HepG2 (cell line): ENCODE results near the gene BLVRA. TPM values are rescaled to one million over a fixed set of nuclear protein-coding genes. Genes with fewer than 3 reads are reported as not detected.
A peak's percentile ranks its signal among the peaks of the same experiment; 100 is the strongest.

Experiments
- BATF2 ChIP-seq: sonication (generic); formaldehyde crosslinking; IDR thresholded peaks from 2 replicates; pipeline ENCODE4 v1.8.0; 2022; ENCODE audit warnings: mild to moderate bottlenecking, missing genetic modification reagents, moderate library complexity
- CCAR2 ChIP-seq: fragments of 200-400 bp; formaldehyde crosslinking; optimal IDR thresholded peaks from 2 replicates; pipeline ENCODE3; 2018; ENCODE audit warnings: low read depth, mild to moderate bottlenecking, low read length, moderate library complexity
- EP300 ChIP-seq, 3 experiments: sonication (generic) in 1 of 3; formaldehyde crosslinking in 1 of 3; IDR thresholded peaks; 2 replicates each; pipeline versions ENCODE4 v1.5.1 to v1.6.1; 2011 to 2020; ENCODE audit warnings: low read depth in 2 of 3, low read length in 2 of 3, borderline replicate concordance in 1 of 3, improper control_type of control experiment in 1 of 3, mild to moderate bottlenecking in 1 of 3, missing genetic modification reagents in 1 of 3, moderate library complexity in 1 of 3
- MATR3 ChIP-seq: sonication (generic); formaldehyde crosslinking; IDR thresholded peaks from 2 replicates; pipeline ENCODE4 v1.4.0; 2020; ENCODE audit warnings: missing genetic modification reagents
- MLLT10 ChIP-seq: sonication (generic); formaldehyde crosslinking; IDR thresholded peaks from 2 replicates; pipeline ENCODE4 v1.4.0; 2020; ENCODE audit warnings: missing genetic modification reagents
- RNF219 ChIP-seq: sonication (generic); formaldehyde crosslinking; IDR thresholded peaks from 2 replicates; pipeline ENCODE4 v1.5.0; 2020; ENCODE audit warnings: mild to moderate bottlenecking, missing genetic modification reagents
- SATB2 ChIP-seq: sonication (generic); formaldehyde crosslinking; IDR thresholded peaks from 2 replicates; pipeline ENCODE4 v1.5.0; 2020; ENCODE audit warnings: missing genetic modification reagents
- SKI ChIP-seq: fragments of 450-650 bp; IDR thresholded peaks from one replicate; pipeline ENCODE4 v1.6.1; 2018; ENCODE audit warnings: mild to moderate bottlenecking; ENCODE audit not compliant: partially characterized antibody
- SMARCE1 ChIP-seq: fragments of 450-650 bp; IDR thresholded peaks from 2 replicates; pipeline ENCODE4 v1.6.1; 2017; ENCODE audit warnings: borderline replicate concordance
- SMYD3 ChIP-seq: sonication (generic); formaldehyde crosslinking; IDR thresholded peaks from 2 replicates; pipeline ENCODE4 v1.8.1; 2023; ENCODE audit warnings: mild to moderate bottlenecking, missing genetic modification reagents
- SOX13 ChIP-seq, 3 experiments: fragments of 450-650 bp in 1 of 3; sonication (generic) in 1 of 3; formaldehyde crosslinking in 1 of 3; IDR thresholded peaks in 2 of 3; conservative IDR thresholded peaks in 1 of 3; 2 replicates each; pipeline versions ENCODE4 v1.5.0 to v1.6.1; 2016 to 2020; ENCODE audit warnings: antibody characterized with exemption in 1 of 3, mild to moderate bottlenecking in 1 of 3, missing compliant biosample characterization in 1 of 3, missing genetic modification reagents in 1 of 3, moderate library complexity in 1 of 3
- YY1 ChIP-seq: IDR thresholded peaks from 2 replicates; pipeline ENCODE4 v1.6.1; 2011; ENCODE audit warnings: low read length, low read depth, moderate library complexity, mild to moderate bottlenecking; ENCODE audit not compliant: insufficient read depth, insufficient replicate concordance
- ZBTB25 ChIP-seq: IDR thresholded peaks from 2 replicates; pipeline ENCODE4 v1.6.1; 2018; ENCODE audit warnings: missing genetic modification reagents
- ZFP82 ChIP-seq: sonication (generic); formaldehyde crosslinking; IDR thresholded peaks from 2 replicates; pipeline ENCODE4 v1.5.1; 2020; ENCODE audit warnings: mild to moderate bottlenecking, missing genetic modification reagents, borderline replicate concordance
- ZMAT3 ChIP-seq: sonication (generic); formaldehyde crosslinking; conservative IDR thresholded peaks from 2 replicates; pipeline ENCODE4 v1.7.0; 2021; ENCODE audit warnings: missing genetic modification reagents
- ZNF34 ChIP-seq: sonication (generic); formaldehyde crosslinking; IDR thresholded peaks from 2 replicates; pipeline ENCODE4 v1.4.0; 2020; ENCODE audit warnings: mild to moderate bottlenecking, missing genetic modification reagents, borderline replicate concordance
- ZNF564 ChIP-seq: sonication (generic); formaldehyde crosslinking; IDR thresholded peaks from 2 replicates; pipeline ENCODE4 v1.8.1; 2023; ENCODE audit warnings: mild to moderate bottlenecking, missing genetic modification reagents
- ZNF776 ChIP-seq: sonication (generic); formaldehyde crosslinking; IDR thresholded peaks from 2 replicates; pipeline ENCODE4 v1.4.0; 2020; ENCODE audit warnings: mild to moderate bottlenecking, missing genetic modification reagents
- ZNF781 ChIP-seq: sonication (generic); formaldehyde crosslinking; IDR thresholded peaks from 2 replicates; pipeline ENCODE4 v1.5.1; 2020; ENCODE audit warnings: borderline replicate concordance, mild to moderate bottlenecking, missing genetic modification reagents; ENCODE audit errors: not compliant biosample characterization
- polyA plus RNA-seq, 8 experiments: library from polyadenylated mRNA; depleted of rRNA in 3 of 8; stranded (reverse) in 7 of 8; unstranded in 1 of 8; fragments of >200 nt; fragmentation: Illumina TruSeq in 4 of 8; extraction: Trizol in 4 of 8; gene quantifications; 2 replicates each; pipeline versions ENCODE4 v1.2.1 to v1.2.3, GENCODE V29; 2011 to 2016; ENCODE audit warnings: low read depth in 4 of 8, missing spikeins in 1 of 8, mixed read lengths in 1 of 8; ENCODE audit not compliant: insufficient read depth in 1 of 8
- total RNA-seq, 5 experiments: library from RNA; depleted of rRNA; stranded (reverse); fragments of >200 nt; fragmentation: Illumina TruSeq; extraction: Trizol; gene quantifications; 2 replicates each; pipeline ENCODE4 v1.2.3, GENCODE V29; 2016; ENCODE audit warnings: low read depth in 1 of 5
- TF ChIP-seq, protein P1 (sequence below): sonication (generic); formaldehyde crosslinking; IDR thresholded peaks from 2 replicates; pipeline ENCODE4 v1.5.1; 2020; ENCODE audit warnings: missing genetic modification reagents, mild to moderate bottlenecking, borderline replicate concordance
- TF ChIP-seq, protein P2 (sequence below): sonication (generic); formaldehyde crosslinking; IDR thresholded peaks from 2 replicates; pipeline ENCODE4 v1.4.0; 2020; ENCODE audit warnings: missing genetic modification reagents, borderline replicate concordance

BLVRA gene
- total and polyA plus RNA-seq, 2 of the 13 experiments (the other 11 are each of a cell fraction or from before 2014, with no cell fraction given) = 39.2 to 64.2 TPM

DNA sequence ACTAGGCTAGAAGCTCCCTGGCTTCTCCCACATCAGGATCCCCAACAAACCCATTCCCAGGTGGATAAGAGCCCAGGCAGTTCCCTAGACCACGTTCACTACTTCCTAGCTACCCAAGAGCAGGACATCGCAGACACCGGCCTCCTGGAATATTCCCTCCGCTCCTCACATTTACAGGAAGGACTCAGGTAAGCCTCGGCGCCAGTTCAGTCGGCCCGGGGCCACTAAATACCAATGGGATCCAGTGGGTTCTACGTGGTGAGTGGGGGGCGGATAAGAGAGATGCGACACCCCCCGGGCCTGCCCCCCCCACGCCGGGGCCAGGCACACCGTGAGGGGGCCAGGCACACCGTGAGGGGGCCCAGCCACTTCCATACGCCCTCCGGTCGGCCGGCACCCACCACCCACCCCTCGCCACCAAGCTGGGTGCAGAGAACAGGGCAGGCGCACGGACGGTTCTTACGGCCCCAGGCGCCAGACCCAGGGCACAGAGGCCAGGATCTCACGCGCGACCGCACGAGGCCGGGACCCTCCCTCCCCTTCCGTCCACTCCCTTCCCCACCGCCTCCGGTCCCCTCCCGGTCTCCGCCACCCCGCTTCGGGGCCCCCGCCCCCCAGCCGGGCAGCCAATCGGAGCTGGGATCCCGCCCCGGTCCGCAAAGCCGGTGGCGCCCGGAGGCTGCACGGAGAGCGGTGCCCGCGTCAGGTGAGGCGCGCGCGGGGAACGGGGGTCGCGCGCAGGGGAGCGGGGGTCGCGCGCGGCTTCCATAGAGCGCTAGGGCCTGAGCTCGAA lies at the start of gene BLVRA (continued):
- TF ChIP-seq SOX13 (IDR thresholded peaks at IDR 0.05) = no peak
- no peak for TF ChIP-seq SOX13 (CRISPR knock-in tag; conservative IDR thresholded peaks at IDR 0.05 in 1 of 2, IDR thresholded peaks at IDR 0.05 in 1 of 2)
- TF ChIP-seq ZMAT3 (CRISPR knock-in tag) = peak; percentile 54
- TF ChIP-seq EP300 (IDR thresholded peaks at IDR 0.05; ENCODE audit: low read depth in 2 of 2, low read length in 2 of 2) = no peak
- no peak for TF ChIP-seq EP300 (CRISPR knock-in tag; IDR thresholded peaks at IDR 0.05; ENCODE audit: borderline replicate concordance)
- TF ChIP-seq, protein P1, sequence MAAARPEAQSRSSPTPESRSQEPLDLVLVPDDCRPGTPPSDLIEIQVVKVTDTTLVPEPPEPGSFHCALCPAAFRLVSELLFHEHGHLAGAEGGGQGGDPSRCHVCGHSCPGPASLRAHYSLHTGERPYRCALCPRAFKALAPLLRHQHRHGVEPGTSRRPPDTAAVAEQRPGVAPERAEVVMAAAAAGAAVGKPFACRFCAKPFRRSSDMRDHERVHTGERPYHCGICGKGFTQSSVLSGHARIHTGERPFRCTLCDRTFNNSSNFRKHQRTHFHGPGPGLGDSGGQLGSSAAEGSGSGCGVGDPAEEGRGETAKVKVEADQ (CRISPR knock-in tag) = no peak
- no peak for TF ChIP-seq RNF219 (CRISPR knock-in tag)
- no peak for TF ChIP-seq SMYD3 (CRISPR knock-in tag)
- TF ChIP-seq CCAR2 = no peak
- TF ChIP-seq MLLT10 (CRISPR knock-in tag) = no peak
- TF ChIP-seq MATR3 (CRISPR knock-in tag) = no peak
- TF ChIP-seq ZNF34 (CRISPR knock-in tag) = no peak
- no peak for TF ChIP-seq BATF2 (CRISPR knock-in tag)
- TF ChIP-seq ZBTB25 (CRISPR knock-in tag) = peak; percentile 17; the same call in 1 of the 2 replicates
- no peak for TF ChIP-seq ZNF564 (CRISPR knock-in tag)
- no peak for TF ChIP-seq ZNF781 (CRISPR knock-in tag)
- TF ChIP-seq SKI = no peak
- TF ChIP-seq SATB2 = no peak
- peak; percentile 55; the same call in 1 of the 2 replicates for TF ChIP-seq ZFP82
- TF ChIP-seq, protein P2, sequence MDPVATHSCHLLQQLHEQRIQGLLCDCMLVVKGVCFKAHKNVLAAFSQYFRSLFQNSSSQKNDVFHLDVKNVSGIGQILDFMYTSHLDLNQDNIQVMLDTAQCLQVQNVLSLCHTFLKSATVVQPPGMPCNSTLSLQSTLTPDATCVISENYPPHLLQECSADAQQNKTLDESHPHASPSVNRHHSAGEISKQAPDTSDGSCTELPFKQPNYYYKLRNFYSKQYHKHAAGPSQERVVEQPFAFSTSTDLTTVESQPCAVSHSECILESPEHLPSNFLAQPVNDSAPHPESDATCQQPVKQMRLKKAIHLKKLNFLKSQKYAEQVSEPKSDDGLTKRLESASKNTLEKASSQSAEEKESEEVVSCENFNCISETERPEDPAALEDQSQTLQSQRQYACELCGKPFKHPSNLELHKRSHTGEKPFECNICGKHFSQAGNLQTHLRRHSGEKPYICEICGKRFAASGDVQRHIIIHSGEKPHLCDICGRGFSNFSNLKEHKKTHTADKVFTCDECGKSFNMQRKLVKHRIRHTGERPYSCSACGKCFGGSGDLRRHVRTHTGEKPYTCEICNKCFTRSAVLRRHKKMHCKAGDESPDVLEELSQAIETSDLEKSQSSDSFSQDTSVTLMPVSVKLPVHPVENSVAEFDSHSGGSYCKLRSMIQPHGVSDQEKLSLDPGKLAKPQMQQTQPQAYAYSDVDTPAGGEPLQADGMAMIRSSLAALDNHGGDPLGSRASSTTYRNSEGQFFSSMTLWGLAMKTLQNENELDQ (CRISPR knock-in tag) = no peak
- TF ChIP-seq SMARCE1 = no peak
- TF ChIP-seq ZNF776 (CRISPR knock-in tag) = no peak
- TF ChIP-seq YY1 = peak; percentile 10
